GM19043 (cell line): Measurements from ENCODE around the gene ZNF24.
A peak's percentile ranks its signal among the peaks of the same experiment; 100 is the strongest.

Source experiments
- ATAC-seq: cut with Tn5 transposase; IDR thresholded peaks from one replicate; pipeline ENCODE4 v1.9.1; 2021; ENCODE audit warnings: low read depth; ENCODE audit not compliant: unreplicated experiment

ZNF24 gene

GRCh38 chr18:35343936-35344735, at the start of gene ZNF24:
Gene ZNF24, minus strand, starts transcription at chr18:35344420. Its CDS starts 3,770 bp downstream, at chr18:35340650.
- ATAC-seq, result peak; percentile 87

- no peak for ATAC-seq
Observed at GRCh38 chr18:35393716-35394115, 49.5 kb upstream of the ZNF24 start.

- ATAC-seq, result no peak
Observed at GRCh38 chr18:35392375-35392774, 48.2 kb upstream of the ZNF24 start.

GRCh38 chr18:35390951-35391700, 46.9 kb upstream of the ZNF24 start:
- no peak for ATAC-seq

- ATAC-seq, result no peak
Observed at GRCh38 chr18:35389095-35389618, 44.9 kb upstream of the ZNF24 start.

- peak; percentile 10 for ATAC-seq
Observed at GRCh38 chr18:35387152-35387571, 42.9 kb upstream of the ZNF24 start.

- peak; percentile 76 for ATAC-seq
Observed at GRCh38 chr18:35386600-35387100, 42.4 kb upstream of the ZNF24 start.

GRCh38 chr18:35383136-35383535, 38.9 kb upstream of the ZNF24 start:
- ATAC-seq, result no peak

GRCh38 chr18:35379421-35379820, 35.2 kb upstream of the ZNF24 start:
- no peak for ATAC-seq

GRCh38 chr18:35378574-35378896, 34.3 kb upstream of the ZNF24 start:
- ATAC-seq, result no peak

- no peak for ATAC-seq
Observed at GRCh38 chr18:35377875-35378573, 33.8 kb upstream of the ZNF24 start.

- ATAC-seq, result peak; percentile 60
Observed at GRCh38 chr18:35376742-35377695, 32.8 kb upstream of the ZNF24 start, which contains the start of gene ZNF396. Gene ZNF396, minus strand, starts transcription at chr18:35377337. Its CDS starts 3,045 bp downstream, at chr18:35374292.

- ATAC-seq, result peak; percentile 62
Observed at GRCh38 chr18:35376393-35376741, 32.1 kb upstream of the ZNF24 start.

- no peak for ATAC-seq
Observed at GRCh38 chr18:35374708-35375107, 30.5 kb upstream of the ZNF24 start.

GRCh38 chr18:35371412-35372195, 27.4 kb upstream of the ZNF24 start:
- ATAC-seq, result no peak

- no peak for ATAC-seq
Observed at GRCh38 chr18:35369126-35369525, 24.9 kb upstream of the ZNF24 start.

- no peak for ATAC-seq
Observed at GRCh38 chr18:35368595-35368994, 24.4 kb upstream of the ZNF24 start.

- no peak for ATAC-seq
Observed at GRCh38 chr18:35362531-35362930, 18.3 kb upstream of the ZNF24 start.
